ENCODE measurements around the gene GOLGA6C.
"Not testable (repeated sequence)": the region's sequence is repeated elsewhere in the genome, so short reads cannot be mapped to it uniquely, and the experiment has no call there.

GOLGA6C gene

DNA sequence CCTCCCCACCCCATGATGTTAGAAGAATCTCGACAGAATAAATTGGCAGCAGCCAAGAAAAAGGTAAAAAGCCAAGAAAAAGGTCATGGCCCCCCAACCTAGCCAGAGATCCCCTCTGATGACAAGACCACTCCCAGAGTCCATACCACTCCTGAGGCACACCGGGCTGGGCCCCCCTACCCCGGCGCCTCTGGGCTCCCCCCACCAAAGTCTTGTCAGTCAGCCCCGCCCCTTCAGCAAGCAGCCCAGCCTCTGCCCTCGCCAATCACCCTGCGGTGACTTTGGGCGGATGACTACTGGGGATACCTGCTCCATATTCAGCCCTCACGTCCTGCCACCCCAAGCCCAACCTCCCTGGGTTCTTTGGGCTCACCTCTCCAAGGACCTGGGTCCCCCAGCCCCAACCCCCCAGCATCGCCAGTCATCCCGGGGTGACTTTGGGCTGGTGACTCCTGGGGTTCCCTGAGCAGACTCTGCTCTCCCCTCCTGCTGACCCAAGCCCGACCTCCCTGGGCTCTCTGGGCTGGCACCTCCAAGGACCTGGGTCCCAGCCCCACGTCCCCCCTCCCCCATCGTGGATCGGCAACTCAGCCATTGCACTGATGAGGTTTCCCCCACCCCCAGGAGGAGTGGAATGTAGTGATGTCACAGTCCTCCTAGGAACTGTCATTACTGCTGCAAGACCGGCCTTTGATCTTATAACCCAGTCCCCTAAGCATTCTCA lies 648 bp downstream of the GOLGA6C start:
- DNase-seq (ENCODE audit: low read depth) = not testable (repeated sequence)

DNA sequence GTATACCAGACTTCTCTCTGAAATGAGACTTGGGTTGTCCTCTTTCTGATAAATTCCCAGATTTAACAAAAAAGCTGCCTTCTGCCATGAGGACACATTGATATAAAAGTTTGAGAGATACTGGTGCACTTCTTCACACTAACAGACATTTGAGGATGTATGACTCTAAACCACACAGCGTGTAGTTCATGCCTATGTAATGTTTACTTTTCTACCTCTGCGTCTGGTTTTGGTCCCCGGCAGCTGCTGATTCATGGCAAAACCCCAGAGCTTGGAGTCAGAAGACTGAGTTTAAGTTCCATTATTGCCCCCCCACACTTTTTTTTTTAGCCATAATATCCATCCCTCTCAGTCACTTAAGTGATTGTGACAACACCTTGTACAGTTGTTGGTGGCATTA lies 1.7 kb downstream of the GOLGA6C start:
- DNase-seq (ENCODE audit: low read depth) = not testable (repeated sequence)

DNA sequence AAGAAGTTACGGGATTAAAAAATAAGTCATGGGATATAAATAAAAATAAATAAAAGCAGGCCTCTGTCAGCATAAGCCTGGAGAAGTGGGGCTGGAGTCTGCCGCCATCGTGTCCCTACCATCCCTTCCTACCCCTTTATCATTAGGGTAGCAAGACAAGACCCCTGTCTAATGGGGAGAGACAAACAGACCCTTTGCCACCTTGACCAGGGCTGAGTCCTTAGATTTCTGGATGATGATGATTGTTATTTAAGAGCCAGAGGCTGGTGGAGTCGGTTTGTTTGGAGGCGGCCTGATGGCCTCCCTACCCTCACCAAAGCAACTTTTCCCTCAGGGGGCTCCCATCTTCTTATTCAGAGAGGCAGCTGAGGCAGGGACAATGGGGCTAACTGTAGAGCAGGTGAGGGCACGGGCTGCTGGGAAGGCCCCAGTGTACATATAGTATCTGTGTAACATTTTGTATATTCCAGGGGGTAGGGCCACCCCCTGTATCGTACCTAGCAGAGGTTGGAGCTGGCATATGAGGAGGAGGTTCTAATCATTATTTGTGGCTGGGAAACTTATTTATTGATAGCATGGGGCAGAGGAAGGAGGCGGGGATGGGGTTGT lies 15.7 kb downstream of the GOLGA6C start:
- not testable (repeated sequence) for DNase-seq (ENCODE audit: low read depth)

DNA sequence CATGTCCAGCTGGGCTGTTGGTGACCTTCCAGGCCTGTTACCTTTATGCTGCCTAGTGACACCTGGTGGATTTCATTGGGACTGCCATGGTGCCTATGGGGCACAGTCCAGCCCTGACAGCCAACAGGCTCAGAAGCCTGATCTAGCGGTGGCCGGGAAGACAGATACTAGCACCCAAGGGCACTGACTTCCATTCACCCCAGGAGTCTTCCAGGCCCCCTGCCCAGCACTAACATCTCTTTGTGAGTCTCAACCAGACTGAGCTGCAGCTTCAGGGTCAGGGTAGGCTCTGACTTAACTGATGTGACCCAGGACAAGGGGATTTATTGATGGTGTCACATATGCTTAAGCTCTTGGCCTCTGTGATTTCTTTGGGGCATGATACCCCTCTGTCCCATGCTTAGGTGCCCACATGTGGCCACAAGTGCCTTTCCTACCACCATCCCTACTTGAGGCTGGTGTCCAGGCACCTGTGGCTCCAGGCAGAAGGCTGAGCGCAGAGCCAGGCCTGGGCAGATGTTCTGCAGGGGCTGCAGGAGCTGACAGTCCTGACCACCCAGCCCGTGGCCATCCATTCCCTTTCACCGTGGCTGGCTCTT lies 16.5 kb downstream of the GOLGA6C start:
- not testable (repeated sequence) for DNase-seq (ENCODE audit: low read depth)

DNA sequence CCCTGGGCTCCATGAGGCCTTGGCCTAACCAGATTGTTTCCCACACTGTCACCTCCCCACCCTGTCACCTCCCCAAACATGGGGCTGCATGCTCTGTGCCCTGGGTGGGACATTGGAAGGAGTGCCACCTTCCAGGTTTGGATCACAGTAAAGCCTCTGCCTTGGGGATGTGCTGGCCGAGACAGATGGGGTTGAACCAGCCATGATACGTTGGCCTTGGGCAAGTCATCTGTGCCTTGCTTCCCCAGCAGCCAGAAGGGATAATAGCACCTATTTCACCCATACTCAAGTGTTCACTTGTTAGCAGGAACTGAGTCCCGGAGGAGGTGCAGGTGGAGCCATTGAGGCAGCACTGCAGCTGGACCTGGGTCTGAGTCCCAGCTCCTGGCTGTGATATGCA lies 17.5 kb downstream of the GOLGA6C start:
- DNase-seq (ENCODE audit: low read depth) = not testable (repeated sequence)

DNA sequence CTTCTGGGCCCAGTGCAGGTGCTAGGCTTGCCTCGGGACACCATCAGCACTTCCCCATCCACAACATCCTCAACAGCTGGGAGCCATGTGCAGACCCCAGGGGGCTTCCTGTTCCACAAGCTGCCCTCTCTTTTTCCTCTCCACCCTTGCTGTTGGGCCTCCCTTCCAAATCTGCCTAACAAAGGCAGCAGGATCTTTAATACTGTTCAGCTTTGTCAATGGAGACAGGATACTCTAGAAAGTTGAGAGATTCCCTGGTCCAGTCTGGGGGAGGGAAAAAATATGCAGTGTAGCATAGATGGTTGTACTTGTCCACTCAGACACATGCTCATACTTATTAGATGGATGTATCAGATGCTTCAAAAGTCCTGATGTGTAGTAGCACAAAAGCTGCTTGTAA lies 20.4 kb downstream of the GOLGA6C start:
- DNase-seq (ENCODE audit: low read depth) = not testable (repeated sequence)

DNA sequence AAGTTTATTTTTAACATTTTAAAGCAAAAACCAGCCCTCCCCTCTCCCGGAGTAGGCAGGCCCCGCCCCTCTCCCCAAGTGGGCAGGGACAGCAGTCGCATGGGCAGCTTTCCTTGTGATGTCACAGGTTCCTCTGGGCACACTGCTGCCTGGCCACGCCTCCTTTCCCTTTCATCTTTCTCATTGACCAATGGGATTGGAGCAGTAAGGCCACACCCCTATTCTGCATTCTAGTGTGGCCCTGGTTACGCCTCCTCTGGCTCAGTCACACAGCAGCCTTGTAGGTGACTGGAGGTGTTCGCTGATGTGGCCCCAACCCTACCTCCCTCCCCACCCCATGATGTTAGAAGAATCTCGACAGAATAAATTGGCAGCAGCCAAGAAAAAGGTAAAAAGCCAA lies 24.4 kb downstream of the GOLGA6C start, which contains the start of gene GOLGA6D:
Gene GOLGA6D, plus strand, starts transcription at position 264 of the 400 bp plus-strand sequence. Its CDS starts 41 bp downstream, at position 305.
- DNase-seq (ENCODE audit: low read depth) = not testable (repeated sequence)

DNA sequence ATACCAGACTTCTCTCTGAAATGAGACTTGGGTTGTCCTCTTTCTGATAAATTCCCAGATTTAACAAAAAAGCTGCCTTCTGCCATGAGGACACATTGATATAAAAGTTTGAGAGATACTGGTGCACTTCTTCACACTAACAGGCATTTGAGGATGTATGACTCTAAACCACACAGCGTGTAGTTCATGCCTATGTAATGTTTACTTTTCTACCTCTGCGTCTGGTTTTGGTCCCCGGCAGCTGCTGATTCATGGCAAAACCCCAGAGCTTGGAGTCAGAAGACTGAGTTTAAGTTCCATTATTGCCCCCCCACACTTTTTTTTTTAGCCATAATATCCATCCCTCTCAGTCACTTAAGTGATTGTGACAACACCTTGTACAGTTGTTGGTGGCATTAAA lies 26.0 kb downstream of the GOLGA6C start:
- not testable (repeated sequence) for DNase-seq (ENCODE audit: low read depth)

DNA sequence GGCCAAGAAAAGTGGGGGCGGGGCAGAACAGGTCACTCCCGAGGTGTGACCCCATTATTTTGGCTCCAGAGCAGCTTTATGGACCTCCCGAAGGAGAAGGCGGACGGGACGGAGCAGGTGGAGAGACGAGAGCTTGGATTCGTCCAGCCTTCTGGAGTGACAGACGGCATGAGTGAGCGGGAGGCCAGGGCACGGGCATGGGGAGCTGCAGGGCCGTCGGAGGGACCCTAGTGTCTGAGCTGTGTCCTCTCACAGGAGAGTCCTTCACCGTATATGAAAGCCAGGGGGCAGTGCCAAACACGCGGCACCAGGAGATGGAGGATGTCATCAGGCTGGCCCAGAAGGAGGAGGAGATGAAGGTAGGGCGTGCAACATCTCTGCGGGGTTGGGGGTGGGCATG lies 35.5 kb downstream of the GOLGA6C start:
- not testable (repeated sequence) for DNase-seq (ENCODE audit: low read depth)

DNA sequence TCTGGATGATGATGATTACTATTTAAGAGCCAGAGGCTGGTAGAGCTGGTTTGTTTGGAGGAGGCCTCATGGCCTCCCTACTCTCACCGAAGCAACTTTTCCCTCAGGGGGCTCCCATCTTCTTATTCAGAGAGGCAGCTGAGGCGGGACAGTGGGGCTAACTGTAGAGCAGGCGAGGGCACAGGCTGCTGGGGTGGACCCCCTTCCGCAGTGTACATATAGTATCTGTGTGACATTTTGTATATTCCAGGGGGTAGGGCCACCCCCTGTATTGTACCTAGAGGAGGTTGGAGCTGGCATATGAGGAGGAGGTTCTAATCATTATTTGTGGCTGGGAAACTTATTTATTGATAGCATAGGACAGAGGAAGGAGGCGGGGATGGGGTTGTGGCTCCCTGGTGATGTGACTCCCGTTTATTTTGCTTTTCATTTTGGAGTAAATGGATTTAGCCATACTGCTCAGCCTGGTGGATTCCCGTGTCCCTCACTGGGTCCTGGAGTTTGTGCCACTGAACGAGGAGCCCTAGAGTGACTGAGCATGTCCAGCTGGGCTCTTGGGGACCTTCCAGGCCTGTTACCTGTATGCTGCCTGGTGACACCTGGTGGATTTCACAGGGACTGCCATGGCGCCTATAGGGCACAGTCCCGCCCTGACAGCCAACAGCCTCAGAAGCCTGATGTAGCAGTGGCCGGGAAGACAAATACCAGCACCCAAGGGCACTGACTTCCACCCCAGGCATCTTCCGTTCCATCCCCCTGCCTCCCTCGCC lies 40.6 kb downstream of the GOLGA6C start:
- DNase-seq (ENCODE audit: low read depth) = not testable (repeated sequence)

DNA sequence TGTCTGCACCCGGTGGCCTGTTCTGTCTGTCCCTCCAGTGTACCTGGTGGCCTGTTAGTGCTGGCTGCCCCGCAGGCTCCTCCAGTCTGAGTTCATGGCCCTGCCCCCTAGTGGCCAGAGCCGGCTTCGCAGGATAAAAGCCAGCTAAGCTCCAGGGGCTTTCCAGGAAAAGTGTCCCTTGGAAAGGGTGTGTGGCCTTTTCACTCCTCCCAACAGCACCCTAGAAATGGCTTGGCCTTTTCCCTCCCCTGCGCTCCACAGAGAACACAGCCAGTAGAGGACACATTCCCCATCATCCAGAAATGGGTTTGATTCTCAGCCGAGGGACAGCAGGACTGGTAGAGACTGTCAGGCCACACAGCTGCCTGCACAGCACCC lies 41.2 kb downstream of the GOLGA6C start:
- not testable (repeated sequence) for DNase-seq (ENCODE audit: low read depth)

DNA sequence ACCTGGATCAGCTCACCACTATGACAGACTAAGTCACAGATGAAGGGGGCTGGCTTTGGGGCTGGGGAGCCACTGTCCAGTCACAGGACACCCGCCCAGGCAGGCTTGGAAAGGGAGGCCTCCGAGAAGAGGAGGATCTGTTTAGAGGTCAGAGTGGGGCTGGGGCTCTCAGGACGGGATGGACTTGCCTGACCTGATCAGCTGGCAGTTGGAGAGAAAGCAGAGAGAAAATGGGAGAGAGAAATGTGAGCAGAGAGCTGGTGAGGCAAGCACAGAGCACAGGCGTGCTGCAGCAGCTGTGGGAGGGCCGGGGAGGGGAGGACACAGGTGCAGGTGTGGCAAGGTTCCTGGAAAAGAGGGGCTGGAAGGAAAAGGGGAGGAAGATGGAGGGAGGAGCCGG lies 41.9 kb downstream of the GOLGA6C start:
- DNase-seq (ENCODE audit: low read depth) = not testable (repeated sequence)

DNA sequence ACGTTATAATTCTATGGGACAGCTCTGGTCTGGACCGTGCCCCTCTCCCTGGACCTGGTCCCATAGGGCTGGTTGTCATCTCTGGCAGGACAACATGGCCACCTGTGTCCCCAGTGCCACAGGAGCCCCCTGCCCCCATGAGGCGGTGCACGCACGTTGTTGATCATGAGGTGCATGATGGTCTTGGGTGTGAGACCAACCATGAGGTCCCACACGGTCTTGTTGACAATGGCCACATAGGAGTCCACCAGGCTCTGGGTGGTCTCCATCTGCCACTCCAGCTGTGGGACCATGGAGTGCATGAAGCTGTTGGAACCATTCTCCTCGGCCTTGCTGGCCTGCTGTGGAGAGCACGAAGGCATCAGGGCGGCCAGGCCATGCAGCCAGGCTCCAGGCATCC lies 44.2 kb downstream of the GOLGA6C start:
- no peak for DNase-seq (ENCODE audit: low read depth)

DNA sequence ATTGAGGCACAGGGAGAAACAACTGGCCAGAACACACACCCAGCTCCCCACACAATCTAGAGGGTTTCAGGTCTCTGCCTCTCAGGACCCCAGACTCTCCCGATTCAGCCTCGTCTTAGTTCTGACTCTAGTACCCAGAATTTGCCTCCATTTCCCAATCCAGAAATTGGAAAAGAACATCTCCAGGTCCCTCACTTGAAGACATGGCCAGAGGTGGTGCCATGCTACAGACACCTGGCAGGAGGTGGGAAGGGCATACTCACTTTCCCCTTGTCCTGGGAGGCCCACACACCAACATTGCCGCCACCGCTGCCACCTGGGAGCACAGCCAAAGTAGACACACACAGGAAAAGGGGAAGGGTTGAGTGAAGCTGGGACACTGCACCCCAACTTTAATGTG lies 44.6 kb downstream of the GOLGA6C start:
- not testable (repeated sequence) for DNase-seq (ENCODE audit: low read depth)

DNA sequence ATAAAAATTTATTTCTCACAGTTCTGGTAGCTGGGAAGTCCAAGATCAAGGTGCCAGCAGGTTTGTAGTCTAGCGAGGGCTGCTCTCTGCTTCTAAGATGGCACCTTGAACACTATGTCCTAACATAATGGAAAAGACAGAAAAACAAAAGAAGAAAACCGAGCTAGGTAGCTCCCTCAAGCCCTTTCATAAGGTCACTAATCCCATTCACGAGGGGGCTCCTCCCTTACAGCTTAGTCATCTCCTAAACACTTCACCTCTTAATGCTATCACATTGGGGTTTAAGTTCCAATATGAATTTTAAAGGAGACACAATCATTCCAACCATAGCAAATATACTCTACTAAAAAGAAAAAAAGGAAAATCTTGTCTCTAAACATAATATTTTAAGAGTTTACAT lies 48.1 kb downstream of the GOLGA6C start:
- no peak for DNase-seq (ENCODE audit: low read depth)

DNA sequence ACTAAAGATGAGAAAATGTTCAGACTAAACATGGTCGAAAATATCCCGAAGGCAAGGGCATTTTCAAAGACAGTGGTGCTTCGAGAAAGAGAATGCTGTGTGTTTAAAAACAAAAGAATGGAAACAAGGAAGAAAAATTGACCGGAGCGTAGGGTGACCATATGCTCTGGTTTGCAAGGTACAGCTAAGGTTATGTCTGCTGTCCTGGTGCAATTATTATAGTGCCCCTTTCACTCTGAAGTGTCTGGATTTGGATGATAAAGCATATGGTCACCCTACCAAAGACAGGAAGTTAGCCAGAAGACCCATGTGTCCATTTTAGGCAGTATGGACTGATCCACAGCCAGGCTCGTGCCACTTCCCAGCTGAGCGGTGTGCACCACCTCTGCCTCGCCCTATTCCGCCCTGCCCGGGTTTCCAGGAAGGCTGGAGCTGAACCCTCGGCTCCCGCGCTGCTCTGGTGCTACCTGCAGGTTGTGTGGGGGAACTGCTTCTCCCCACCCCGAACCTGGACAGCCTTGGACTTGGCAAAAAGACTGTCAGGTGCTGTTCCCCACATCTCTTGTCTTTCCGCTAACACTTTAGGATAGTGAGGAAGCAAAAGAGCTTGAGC lies 49.8 kb downstream of the GOLGA6C start:
- DNase-seq (ENCODE audit: low read depth) = peak; percentile 3

DNA sequence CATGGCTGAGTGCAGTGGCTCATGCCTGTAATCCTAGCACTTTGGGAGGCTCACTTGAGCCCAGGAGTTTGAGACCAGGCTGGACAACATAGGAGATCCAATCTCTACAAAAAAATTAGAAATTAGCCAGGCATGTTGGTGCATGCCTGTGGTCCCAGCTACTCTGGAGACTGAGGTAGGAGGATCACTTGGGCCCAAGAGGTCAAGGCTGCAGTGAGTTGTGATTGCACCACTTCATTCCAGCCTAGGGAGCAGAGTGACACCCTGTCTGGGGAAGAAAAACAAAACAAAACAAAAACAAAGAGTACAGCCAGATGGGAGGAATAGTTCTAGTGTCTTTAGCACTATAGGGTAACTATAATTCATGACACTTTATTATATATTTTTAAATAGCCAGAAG lies 51.6 kb downstream of the GOLGA6C start:
- DNase-seq (ENCODE audit: low read depth) = no peak

DNA sequence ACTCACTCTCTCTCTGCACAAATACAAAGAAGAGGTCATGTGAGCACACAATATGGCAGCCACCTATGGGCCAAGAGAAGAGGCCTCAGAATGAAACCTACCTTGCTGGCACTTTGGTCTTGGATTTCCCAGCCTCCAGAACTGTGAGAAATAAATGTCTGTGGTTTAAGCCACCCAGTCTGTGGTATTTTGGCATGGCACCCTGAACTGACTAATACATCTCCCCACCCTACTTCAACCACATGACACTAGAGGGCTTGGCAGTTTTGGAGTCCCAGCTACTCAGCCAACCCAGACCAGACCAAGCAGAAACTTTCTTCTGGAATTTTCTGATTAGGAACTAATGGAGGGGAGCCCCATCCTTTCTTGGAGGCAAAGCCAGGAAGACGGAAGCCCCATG lies 54.4 kb downstream of the GOLGA6C start:
- not testable (repeated sequence) for DNase-seq (ENCODE audit: low read depth)

DNA sequence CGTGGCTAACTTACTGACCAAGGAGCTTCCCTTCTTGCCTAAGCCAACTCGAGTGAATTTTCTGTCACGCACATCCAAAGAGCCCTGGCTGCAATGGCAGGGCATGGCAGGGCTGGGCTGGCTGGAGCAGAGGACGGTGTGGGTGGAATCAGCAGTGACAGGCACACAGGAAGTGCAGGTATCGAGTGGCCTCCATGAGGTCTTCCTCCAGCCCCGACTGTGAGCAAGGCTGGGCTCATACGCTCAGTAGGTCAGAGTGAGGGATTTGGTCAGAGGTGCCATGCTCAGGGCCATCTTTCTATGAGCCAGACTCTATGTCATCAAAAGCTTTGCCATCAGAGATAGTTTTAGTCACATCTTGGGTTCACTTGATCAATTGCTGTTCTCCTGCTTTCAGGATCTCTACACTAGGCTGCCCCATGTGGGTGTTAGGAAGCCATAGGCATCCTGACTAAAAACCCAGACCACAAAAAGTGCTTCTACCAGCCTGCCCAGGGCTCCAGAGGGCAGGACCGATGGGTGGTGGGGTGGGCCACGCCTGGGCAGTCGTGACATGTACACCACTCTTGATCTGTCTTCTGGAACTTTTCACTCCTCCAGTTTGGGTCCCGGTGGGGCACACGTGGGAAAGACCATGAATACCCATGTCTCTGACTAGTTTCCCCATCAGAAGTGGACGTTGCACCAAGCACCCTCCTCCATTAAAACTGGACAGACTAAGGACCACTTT lies 55.1 kb downstream of the GOLGA6C start:
- DNase-seq (ENCODE audit: low read depth) = no peak

DNA sequence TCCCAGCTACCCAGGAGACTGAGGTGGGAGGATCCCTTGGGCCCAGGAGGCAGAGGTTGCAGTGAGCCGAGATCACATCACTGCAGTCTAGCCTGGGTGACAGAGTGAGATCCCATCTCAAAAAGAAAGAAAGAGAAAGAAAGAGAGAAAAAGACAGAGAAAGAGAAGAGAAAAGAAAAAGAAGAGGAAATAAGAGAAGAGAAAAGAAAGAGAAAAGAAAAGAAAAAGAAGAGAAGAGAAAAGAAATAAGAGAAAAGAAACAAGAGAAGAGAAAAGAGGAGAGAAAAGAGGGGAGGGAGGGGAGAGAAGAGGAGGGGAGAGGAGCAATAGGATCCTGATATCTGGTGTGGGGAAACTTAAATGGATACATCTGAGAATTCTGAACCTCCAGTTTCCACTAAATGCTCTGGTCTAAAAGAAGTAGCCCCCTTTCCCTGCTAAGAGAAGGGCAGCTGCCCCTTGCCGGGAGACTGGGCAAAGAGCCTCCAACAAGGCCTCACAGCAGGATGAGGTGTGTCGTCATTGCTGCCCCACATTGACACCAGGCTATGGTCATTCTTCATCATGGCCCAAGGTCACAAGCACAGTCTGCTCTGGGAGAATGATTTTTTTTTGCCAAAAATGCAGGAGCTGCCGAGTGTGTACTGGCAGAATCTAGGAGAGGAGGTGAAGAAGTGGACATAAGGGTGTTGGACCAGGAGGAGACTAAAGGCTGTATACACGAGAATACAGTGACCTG lies 56.6 kb downstream of the GOLGA6C start:
- no peak for DNase-seq (ENCODE audit: low read depth)
